Neural cell (in vitro differentiated cells): ENCODE results near the gene CCDC154. TPM values are rescaled to one million over a fixed set of nuclear protein-coding genes. Genes with fewer than 3 reads are reported as not detected.

Experiments used
- H2AFZ ChIP-seq: fragments of 200-600, 300-800 bp; sonication (generic), shearing (Covaris generic); 2 replicates; pipeline ENCODE4 v1.6.0; 2014; ENCODE audit warnings: low read depth, mild to moderate bottlenecking, antibody characterized with exemption, low read length, moderate library complexity
- H3F3A ChIP-seq: fragments of 200-600 bp; shearing (Covaris generic); 2 replicates; pipeline ENCODE4 v1.6.1; 2016; ENCODE audit warnings: mild to moderate bottlenecking, moderate library complexity, mixed read lengths, antibody characterized with exemption, low read length; ENCODE audit not compliant: insufficient read depth, poor library complexity, severe bottlenecking
- H3K27ac ChIP-seq: fragments of 200-600, 300-800 bp; sonication (generic), shearing (Covaris generic); 2 replicates; pipeline ENCODE4 v1.5.1; 2014; ENCODE audit warnings: mild to moderate bottlenecking, low read length, moderate library complexity
- H3K27me3 ChIP-seq: fragments of 300-800, 200-600 bp; sonication (generic), shearing (Covaris generic); 2 replicates; pipeline ENCODE4 v1.6.0; 2014; ENCODE audit warnings: mild to moderate bottlenecking, low read depth, low read length, moderate library complexity; ENCODE audit not compliant: insufficient read depth
- H3K36me3 ChIP-seq: fragments of 300-800, 200-600 bp; sonication (generic), shearing (Covaris generic); 2 replicates; pipeline ENCODE4 v1.5.1; 2014; ENCODE audit warnings: mild to moderate bottlenecking, antibody characterized with exemption, low read length, moderate library complexity; ENCODE audit not compliant: insufficient read depth
- H3K4me2 ChIP-seq: fragments of 300-800, 200-600 bp; sonication (generic), shearing (Covaris generic); 2 replicates; pipeline ENCODE4 v1.6.0; 2014; ENCODE audit warnings: mild to moderate bottlenecking, low read length
- H3K4me3 ChIP-seq: fragments of 300-800, 200-600 bp; sonication (generic), shearing (Covaris generic); 2 replicates; pipeline ENCODE4 v1.5.1; 2014; ENCODE audit warnings: mild to moderate bottlenecking, low read length, moderate library complexity
- H3K79me2 ChIP-seq: fragments of 200-600 bp; shearing (Covaris generic); replicated peaks from 2 replicates; pipeline ENCODE4 v1.6.0; 2014; ENCODE audit warnings: mild to moderate bottlenecking, low read length, moderate library complexity; ENCODE audit not compliant: insufficient read depth
- H3K9ac ChIP-seq: fragments of 300-800, 200-600 bp; sonication (generic), shearing (Covaris generic); 2 replicates; pipeline ENCODE4 v1.6.1; 2016; ENCODE audit warnings: mild to moderate bottlenecking, low read length, mixed read lengths
- H3K9me2 ChIP-seq: fragments of 200-600 bp; shearing (Covaris generic); 2 replicates; pipeline ENCODE4 v1.6.1; 2016; ENCODE audit warnings: mild to moderate bottlenecking, low read length, mixed read lengths; ENCODE audit not compliant: insufficient read depth
- H3K9me3 ChIP-seq: fragments of 200-600, 300-800 bp; sonication (generic), shearing (Covaris generic); 2 replicates; pipeline ENCODE4 v1.6.1; 2016; ENCODE audit warnings: mild to moderate bottlenecking, mixed run types, low read length, moderate library complexity, mixed read lengths
- H4K20me1 ChIP-seq: fragments of 200-600 bp; shearing (Covaris generic); 2 replicates; pipeline ENCODE4 v1.6.1; 2016; ENCODE audit warnings: mild to moderate bottlenecking, mixed run types; ENCODE audit not compliant: insufficient read depth
- EP300 ChIP-seq: fragments of 450-650 bp; conservative IDR thresholded peaks from 2 replicates; pipeline ENCODE4 v1.6.1; 2014; ENCODE audit warnings: antibody characterized with exemption, mild to moderate bottlenecking, moderate library complexity; ENCODE audit not compliant: poor library complexity, severe bottlenecking
- EZH2 ChIP-seq: fragments of 200-600, 300-800 bp; shearing (Covaris generic), sonication (generic); IDR thresholded peaks from 2 replicates; pipeline ENCODE4 v1.6.1; 2014; ENCODE audit warnings: antibody characterized with exemption, low read length, borderline replicate concordance, mild to moderate bottlenecking; ENCODE audit not compliant: insufficient read depth, poor library complexity, severe bottlenecking
- MXI1 ChIP-seq: fragments of 450-650 bp; conservative IDR thresholded peaks from 2 replicates; pipeline ENCODE4 v1.6.1; 2014; ENCODE audit warnings: antibody characterized with exemption, mild to moderate bottlenecking; ENCODE audit not compliant: poor library complexity, severe bottlenecking
- POLR2AphosphoS5 ChIP-seq: IDR thresholded peaks from 2 replicates; pipeline ENCODE4 v1.6.1; 2012
- RAD21 ChIP-seq: fragments of 450-650 bp; conservative IDR thresholded peaks from 2 replicates; pipeline ENCODE4 v1.6.1; 2014; ENCODE audit warnings: antibody characterized with exemption, mild to moderate bottlenecking, moderate library complexity
- SMC3 ChIP-seq: fragments of 450-650 bp; conservative IDR thresholded peaks from 2 replicates; pipeline ENCODE4 v1.6.1; 2014; ENCODE audit warnings: antibody characterized with exemption, mild to moderate bottlenecking, moderate library complexity; ENCODE audit not compliant: poor library complexity
- TAF1 ChIP-seq: IDR thresholded peaks from 2 replicates; pipeline ENCODE4 v1.6.1; 2012; ENCODE audit warnings: low read depth
- polyA plus RNA-seq: library from polyadenylated mRNA; depleted of rRNA; stranded (reverse); fragments of >200 nt; gene quantifications from 2 replicates; pipeline ENCODE4 v1.2.3, GENCODE V29; 2014
- TF ChIP-seq, protein P1 (sequence below): IDR thresholded peaks from 2 replicates; pipeline ENCODE4 v1.6.1; 2012; ENCODE audit warnings: borderline replicate concordance
- TF ChIP-seq, protein P2 (sequence below): fragments of 450-650 bp; IDR thresholded peaks from 2 replicates; pipeline ENCODE4 v1.5.1; 2014; ENCODE audit warnings: antibody characterized with exemption, mild to moderate bottlenecking, moderate library complexity; ENCODE audit not compliant: poor library complexity, severe bottlenecking

The CCDC154 gene
- polyA plus RNA-seq, 1 donor from 2014 or later: 3.3 TPM

DNA sequence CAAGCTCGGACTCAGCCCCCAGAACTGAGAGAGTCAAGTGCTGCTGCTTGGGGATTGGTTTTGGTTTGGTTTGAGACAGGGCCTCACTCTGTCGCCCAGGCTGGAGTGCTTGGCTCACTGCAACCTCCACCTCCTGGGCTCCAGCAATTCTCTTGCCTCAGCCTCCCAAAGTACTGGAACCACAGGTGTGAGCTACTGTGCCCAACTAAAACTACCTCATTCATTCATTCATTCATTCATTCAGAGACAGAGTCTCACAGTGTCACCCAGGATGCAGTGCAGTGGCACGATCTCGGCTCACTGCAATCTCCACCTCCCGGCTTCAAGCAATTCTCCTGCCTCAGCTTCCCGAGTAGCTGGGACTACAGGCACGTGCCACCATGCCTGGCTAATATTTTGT, 54.6 kb downstream of the CCDC154 start:
- no peaks in the 10 kb centered on the region for H3F3A ChIP-seq
- H2AFZ ChIP-seq: no peak overlapping the region
- H4K20me1 ChIP-seq: no peaks in the 10 kb centered on the region
- no peaks in the 10 kb centered on the region for H3K9me2 ChIP-seq
- no peaks in the 10 kb centered on the region for H3K27me3 ChIP-seq
- H3K27ac ChIP-seq: no peak overlapping the region
- H3K4me2 ChIP-seq: no peak overlapping the region
- TF ChIP-seq SMC3 (no peak), TAF1 (no peak), EP300 (no peak), RAD21 (no peak), EZH2 (no peak), MXI1 (no peak), POLR2AphosphoS5 (no peak)
- TF ChIP-seq, protein P1, sequence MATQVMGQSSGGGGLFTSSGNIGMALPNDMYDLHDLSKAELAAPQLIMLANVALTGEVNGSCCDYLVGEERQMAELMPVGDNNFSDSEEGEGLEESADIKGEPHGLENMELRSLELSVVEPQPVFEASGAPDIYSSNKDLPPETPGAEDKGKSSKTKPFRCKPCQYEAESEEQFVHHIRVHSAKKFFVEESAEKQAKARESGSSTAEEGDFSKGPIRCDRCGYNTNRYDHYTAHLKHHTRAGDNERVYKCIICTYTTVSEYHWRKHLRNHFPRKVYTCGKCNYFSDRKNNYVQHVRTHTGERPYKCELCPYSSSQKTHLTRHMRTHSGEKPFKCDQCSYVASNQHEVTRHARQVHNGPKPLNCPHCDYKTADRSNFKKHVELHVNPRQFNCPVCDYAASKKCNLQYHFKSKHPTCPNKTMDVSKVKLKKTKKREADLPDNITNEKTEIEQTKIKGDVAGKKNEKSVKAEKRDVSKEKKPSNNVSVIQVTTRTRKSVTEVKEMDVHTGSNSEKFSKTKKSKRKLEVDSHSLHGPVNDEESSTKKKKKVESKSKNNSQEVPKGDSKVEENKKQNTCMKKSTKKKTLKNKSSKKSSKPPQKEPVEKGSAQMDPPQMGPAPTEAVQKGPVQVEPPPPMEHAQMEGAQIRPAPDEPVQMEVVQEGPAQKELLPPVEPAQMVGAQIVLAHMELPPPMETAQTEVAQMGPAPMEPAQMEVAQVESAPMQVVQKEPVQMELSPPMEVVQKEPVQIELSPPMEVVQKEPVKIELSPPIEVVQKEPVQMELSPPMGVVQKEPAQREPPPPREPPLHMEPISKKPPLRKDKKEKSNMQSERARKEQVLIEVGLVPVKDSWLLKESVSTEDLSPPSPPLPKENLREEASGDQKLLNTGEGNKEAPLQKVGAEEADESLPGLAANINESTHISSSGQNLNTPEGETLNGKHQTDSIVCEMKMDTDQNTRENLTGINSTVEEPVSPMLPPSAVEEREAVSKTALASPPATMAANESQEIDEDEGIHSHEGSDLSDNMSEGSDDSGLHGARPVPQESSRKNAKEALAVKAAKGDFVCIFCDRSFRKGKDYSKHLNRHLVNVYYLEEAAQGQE: no peak
- TF ChIP-seq, protein P2, sequence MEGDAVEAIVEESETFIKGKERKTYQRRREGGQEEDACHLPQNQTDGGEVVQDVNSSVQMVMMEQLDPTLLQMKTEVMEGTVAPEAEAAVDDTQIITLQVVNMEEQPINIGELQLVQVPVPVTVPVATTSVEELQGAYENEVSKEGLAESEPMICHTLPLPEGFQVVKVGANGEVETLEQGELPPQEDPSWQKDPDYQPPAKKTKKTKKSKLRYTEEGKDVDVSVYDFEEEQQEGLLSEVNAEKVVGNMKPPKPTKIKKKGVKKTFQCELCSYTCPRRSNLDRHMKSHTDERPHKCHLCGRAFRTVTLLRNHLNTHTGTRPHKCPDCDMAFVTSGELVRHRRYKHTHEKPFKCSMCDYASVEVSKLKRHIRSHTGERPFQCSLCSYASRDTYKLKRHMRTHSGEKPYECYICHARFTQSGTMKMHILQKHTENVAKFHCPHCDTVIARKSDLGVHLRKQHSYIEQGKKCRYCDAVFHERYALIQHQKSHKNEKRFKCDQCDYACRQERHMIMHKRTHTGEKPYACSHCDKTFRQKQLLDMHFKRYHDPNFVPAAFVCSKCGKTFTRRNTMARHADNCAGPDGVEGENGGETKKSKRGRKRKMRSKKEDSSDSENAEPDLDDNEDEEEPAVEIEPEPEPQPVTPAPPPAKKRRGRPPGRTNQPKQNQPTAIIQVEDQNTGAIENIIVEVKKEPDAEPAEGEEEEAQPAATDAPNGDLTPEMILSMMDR: no peak
- no peak overlapping the region for H3K4me3 ChIP-seq
- no peak overlapping the region for H3K9ac ChIP-seq
- no peaks in the 10 kb centered on the region for H3K36me3 ChIP-seq
- H3K79me2 ChIP-seq: no peaks in the 10 kb centered on the region
- H3K9me3 ChIP-seq: no peaks in the 10 kb centered on the region

DNA sequence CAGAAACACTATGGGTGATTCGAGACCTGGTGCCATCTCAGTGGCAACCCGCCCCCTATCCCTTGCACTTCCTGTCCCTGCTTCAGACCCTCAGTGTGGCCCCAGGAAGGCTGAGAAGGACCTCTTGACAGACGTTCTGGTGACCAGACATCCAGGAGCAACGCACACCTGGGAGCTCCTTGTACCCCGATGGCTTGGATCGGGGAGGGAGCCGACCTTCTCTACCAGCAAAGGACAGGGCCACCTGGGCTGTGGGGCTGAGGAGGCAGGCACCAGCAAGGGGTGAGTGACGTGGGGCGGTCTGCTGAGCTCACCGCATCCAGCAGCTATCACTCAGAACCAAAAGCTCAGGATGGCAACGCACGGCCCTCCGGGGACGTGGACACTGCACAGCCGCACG, 57.0 kb downstream of the CCDC154 start:
- no peaks in the 10 kb centered on the region for H3K79me2 ChIP-seq
- no peaks in the 10 kb centered on the region for H3K9me2 ChIP-seq
- no peaks in the 10 kb centered on the region for H3K36me3 ChIP-seq
- H3K9ac ChIP-seq: no peak overlapping the region
- H4K20me1 ChIP-seq: no peaks in the 10 kb centered on the region
- H3F3A ChIP-seq: no peaks in the 10 kb centered on the region
- no peak overlapping the region for H2AFZ ChIP-seq
- H3K4me2 ChIP-seq: no peak overlapping the region
- H3K9me3 ChIP-seq: no peaks in the 10 kb centered on the region
- H3K27me3 ChIP-seq: no peaks in the 10 kb centered on the region
- no peak overlapping the region for H3K4me3 ChIP-seq
- H3K27ac ChIP-seq: no peak overlapping the region
- TF ChIP-seq, protein P1: no peak
- TF ChIP-seq POLR2AphosphoS5: no peak
- no peak for TF ChIP-seq RAD21
- no peak for TF ChIP-seq SMC3
- TF ChIP-seq EZH2: no peak
- TF ChIP-seq MXI1: no peak
- TF ChIP-seq EP300: no peak
- TF ChIP-seq, protein P2: no peak
- TF ChIP-seq TAF1: no peak
